T1000 (cell line): ENCODE results near the gene ANTXRL.
"Not testable (repeated sequence)": the region's sequence is repeated elsewhere in the genome, so short reads cannot be mapped to it uniquely, and the experiment has no call there.

ENCODE experiments used
- DNase-seq: peaks from one replicate; lab custom pipeline; 2025; ENCODE audit warnings: mixed read lengths; lab: John Stamatoyannopoulos, UW

ANTXRL gene

DNA sequence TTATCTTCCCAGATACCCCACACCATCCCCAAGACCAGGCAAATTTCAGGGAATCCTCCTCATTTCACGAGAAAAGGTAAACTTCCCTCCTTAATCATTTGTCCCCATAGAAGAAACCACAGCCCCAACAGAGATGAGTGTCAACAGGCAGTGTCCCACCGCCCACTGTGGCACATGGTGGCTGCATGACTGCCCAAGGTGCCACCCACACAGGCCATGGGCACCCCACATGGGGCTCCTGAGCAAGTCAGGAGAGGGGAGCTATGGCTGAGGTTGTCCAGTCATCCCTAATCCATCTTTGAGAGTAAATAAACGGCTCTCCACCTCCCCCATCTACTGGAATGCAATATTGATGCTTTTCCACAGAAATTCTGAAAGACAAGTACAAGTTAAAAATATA lies 44.1 kb downstream of the ANTXRL start:
- DNase-seq, result no peak

DNA sequence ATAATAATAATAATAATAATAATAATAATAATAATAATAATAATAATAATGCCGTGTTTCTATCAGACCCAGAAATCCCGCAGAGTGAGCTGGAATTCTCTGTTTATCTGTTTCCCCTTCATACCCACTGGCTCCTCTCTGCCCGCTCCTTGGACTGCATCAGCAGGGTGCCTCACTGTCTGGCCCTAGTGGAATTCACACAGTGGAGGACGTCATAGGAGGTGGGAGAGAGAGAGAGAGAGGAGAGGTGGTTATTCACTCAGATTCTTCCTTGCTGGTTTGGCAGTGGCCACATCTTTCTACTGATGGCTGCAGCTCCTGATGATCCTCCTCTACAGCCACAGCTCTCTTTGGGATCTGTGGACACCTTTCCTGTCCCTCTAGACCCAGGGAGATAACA lies 78.7 kb downstream of the ANTXRL start:
- DNase-seq, result not testable (repeated sequence)

DNA sequence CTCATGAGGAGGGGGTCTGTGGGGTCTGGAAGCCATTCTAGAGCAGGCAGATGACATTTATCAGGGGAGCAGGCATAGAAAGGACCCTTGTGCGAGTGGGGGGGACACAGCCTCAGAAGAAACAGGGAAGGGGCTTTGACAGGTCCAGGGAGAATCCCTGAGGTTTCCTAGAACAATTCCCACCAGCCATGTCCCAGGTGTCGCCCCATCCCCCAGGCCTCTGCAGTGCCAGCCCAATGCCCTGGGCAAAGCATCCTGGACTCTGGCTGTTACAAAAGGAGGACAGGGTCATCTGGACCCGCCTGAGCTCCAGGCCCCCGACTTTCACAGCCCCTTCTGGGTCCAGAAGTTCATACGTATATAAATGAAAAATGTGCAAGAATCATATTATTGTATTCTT lies 80.4 kb downstream of the ANTXRL start:
- not testable (repeated sequence) for DNase-seq

DNA sequence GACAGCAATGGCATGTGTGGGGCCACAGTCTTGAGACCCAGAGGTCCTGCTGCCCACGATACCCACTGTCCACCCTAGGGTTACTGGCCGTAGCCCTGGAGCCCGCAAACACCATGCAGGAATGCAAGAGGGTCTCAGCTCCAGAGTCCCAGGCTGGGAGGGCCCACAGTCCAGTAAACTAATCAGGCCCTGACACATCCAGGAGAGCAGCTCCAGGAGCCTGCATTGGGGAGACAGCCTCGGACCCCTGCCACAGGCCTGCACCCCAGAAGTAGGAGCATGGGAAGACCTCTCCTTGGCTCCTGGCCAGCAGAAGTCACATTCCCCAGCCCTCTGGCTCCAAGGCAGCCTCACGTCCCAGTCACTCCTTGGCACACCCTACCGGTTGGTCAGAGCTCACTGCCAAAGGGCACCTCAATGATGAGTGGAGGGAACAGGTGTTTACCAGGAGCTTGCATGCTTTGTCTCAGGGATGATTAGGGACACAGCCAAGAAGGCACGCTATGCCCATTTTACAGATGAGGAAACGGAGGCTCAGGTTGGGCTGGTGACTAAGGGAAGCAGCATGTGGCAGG lies 81.0 kb downstream of the ANTXRL start:
- DNase-seq, result not testable (repeated sequence)

DNA sequence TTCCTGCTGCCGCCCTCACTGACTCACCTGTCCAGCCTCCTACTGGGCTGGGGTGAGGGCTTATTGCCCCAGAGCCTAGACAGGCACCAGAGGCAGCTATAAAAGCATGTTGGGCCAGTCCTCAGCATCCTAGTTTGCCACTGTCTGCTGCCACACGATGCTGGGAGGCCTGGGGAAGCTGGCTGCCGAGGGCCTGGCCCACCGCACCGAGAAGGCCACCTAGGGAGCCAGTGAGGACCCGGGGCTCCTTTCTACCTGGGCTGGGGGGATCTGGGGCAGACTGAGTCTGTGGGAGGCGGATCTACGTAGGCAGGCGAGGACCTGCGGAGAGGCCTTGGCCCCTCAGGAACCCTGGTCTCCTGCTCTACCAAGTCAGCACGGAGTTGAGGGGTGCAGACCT lies 82.2 kb downstream of the ANTXRL start:
- not testable (repeated sequence) for DNase-seq

DNA sequence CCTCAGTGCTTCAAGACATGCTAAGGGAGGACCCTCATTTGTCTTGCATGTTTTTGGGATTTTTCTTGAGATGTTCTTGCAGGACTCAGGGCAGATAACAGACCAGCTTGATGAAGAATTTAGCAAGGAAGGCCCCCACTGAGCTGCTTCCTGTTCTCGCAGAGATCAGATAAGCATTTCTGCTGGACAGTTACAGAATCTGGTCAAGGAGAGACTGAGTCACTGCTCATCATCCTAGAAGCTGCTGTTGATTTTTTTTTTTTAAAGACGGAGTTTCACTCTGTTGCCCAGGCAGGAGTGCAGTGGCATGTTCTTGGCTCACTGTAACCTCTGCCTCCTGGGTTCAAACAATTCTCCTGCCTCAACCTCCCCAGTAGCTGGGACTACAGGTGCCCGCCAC lies 87.6 kb downstream of the ANTXRL start:
- DNase-seq, result not testable (repeated sequence)

DNA sequence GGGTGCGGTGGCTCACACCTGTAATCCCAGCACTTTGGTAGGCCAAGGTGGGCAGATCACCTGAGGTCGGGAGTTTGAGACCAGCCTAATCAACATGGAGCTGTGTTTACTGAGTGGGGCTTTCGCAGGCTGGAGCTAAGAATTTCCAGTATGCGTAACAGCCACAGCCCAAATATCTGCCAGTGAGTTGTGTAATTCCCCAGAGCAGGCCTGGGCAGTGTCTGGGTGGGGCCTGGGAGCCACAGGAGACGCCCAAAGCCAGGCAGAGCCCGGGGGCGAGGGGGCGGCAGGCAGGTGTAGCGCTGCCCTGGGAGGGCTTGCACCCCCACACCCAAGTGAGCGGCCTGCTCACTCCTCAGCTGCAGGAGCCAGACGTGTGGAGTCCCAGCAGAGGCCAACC lies 88.6 kb downstream of the ANTXRL start, which contains the start of gene ANXA8L1:
TSS of gene ANXA8L1 (plus strand) at position 371 of the 400 bp plus-strand sequence. CDS start 76 bp downstream, outside the sequence.
- not testable (repeated sequence) for DNase-seq

DNA sequence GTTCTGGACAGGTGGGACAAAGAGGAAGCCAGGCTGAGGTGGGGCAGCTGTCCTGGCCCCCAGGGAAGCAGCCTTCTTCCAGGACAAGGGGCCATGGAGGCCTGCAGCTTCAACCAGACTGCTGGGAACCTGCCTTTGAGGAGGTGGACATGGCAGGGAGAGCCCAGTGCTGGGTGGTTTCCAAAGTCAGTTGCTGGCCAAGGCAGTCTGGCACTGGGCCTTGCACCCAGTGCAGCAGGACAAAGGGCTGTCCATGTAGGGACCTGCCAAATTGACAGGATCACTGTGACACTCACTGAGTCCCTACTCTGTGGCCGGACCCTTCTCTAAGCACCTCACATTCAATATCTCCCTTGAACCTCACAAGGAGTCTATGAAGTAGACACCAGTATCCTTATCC lies 90.2 kb downstream of the ANTXRL start:
- not testable (repeated sequence) for DNase-seq

DNA sequence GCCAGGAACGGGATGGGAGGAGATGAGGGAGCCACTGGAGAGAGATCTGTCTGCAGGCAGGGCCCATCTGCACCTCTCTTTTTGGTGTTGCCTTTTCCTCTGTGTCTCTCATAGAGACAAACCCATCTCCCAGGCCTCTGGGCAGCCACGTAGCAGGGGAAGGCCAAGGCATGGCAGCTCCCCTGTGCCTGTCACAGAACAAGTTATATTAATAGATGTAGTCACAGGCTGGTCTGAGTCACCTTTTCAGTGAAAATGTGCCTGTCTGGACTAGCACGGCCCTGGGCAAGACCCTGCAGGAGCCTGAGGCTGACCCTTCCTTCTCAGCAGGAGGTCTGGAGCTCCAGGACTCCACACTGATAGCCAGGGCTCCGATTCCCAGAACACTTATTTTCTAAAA lies 90.9 kb downstream of the ANTXRL start:
- DNase-seq, result not testable (repeated sequence)

DNA sequence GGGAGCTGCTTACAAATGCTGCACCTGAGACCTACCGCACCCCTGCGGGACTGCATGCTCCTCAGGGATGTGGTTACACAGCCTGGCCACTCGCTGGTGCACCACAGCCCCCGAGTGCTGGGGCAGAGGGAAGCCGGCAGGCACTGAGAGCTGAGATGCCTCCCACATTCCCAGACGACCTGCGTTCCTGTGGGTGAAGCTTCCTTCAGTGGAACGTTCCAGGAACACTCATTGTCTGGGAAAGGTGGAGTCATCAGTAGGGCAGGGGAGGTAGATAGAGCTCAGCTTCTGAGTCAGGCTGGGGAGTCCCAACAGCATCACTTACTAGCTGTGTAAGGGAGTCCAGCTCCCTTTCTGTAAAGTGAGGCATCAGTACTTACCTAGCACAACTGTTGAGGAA lies 91.3 kb downstream of the ANTXRL start:
- DNase-seq, result not testable (repeated sequence)

DNA sequence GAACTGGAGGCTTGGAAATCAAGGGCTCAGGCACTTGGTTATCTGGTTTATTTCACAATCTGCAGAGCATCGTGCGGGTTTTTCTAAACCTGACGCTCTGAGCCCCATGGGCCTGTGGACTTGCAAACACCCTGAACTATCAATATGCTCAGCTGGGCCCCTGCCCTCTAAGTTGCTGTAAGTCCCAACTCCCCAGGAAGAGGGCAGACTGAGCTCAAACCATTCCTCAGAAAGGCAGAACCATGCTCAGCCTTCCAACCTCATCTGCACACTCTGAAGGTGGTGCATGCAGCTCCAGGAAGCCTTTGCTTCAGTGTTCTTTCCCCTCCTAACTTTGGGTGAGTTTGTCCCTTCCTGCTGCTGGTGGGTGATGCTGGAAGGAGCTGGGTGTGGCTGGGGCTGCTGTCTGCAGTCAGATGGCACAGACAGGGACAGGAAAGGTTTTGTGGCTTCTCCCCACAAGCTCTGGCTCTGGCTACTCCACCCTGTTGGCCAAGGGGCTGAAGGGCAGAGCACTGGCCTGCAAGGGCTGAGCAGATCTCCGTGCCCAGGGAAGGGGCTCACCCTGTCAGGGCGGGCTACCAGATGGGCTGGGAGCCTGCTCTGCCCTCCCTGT lies 92.5 kb downstream of the ANTXRL start:
- DNase-seq, result not testable (repeated sequence)
